Cardiac fibroblast (primary cell): Measurements from ENCODE around the gene CNTNAP5.

Experiments
- DNase-seq, 2 donors: peaks; one replicate each; pipeline versions ENCODE4 v3.0.0 to v3.0.0-alpha.2; 2010; ENCODE audit warnings: low read depth in 2 of 2
- H3K4me3 ChIP-seq, 2 donors: replicated peaks in 1 of 2; 1 replicate in 1 of 2; 2 replicates in 1 of 2; pipeline ENCODE4 v1.5.1; 2011; ENCODE audit warnings: low read depth in 2 of 2, low read length in 2 of 2, mild to moderate bottlenecking in 2 of 2, moderate library complexity in 1 of 2
- CTCF ChIP-seq: IDR thresholded peaks from one replicate; pipeline ENCODE4 v1.5.1; 2011; ENCODE audit warnings: low read depth, mild to moderate bottlenecking, low read length, inconsistent platforms

CNTNAP5 gene

GRCh38 chr2:124039032-124039431, 13.9 kb downstream of the CNTNAP5 start:
- H3K4me3 ChIP-seq = no peak overlapping the region
- DNase-seq = no peak
- TF ChIP-seq CTCF = no peak

- no peak overlapping the region for H3K4me3 ChIP-seq
- TF ChIP-seq CTCF = no peak
- DNase-seq = no peak
Observed at GRCh38 chr2:124039762-124040291, 14.7 kb downstream of the CNTNAP5 start.

- DNase-seq = no peak
- H3K4me3 ChIP-seq = no peak overlapping the region
- no peak for TF ChIP-seq CTCF
Observed at GRCh38 chr2:124045894-124046293, 20.8 kb downstream of the CNTNAP5 start.

GRCh38 chr2:124046332-124046731, 21.2 kb downstream of the CNTNAP5 start:
- DNase-seq = no peak
- H3K4me3 ChIP-seq = no peak overlapping the region
- no peak for TF ChIP-seq CTCF

- DNase-seq = no peak
- no peak overlapping the region for H3K4me3 ChIP-seq
- no peak for TF ChIP-seq CTCF
Observed at GRCh38 chr2:124048102-124048501, 23.0 kb downstream of the CNTNAP5 start.

GRCh38 chr2:124048664-124049063, 23.6 kb downstream of the CNTNAP5 start:
- no peak for TF ChIP-seq CTCF
- no peak overlapping the region for H3K4me3 ChIP-seq
- DNase-seq = no peak

- DNase-seq = peak in 1 of 2 donors; percentile 14
- no peak overlapping the region for H3K4me3 ChIP-seq
- no peak for TF ChIP-seq CTCF
Observed at GRCh38 chr2:124049136-124049535, 24.0 kb downstream of the CNTNAP5 start.
